Memory B cell (primary cell): ENCODE data around the gene DYRK1A.

Source experiments
- ATAC-seq: fragments of 150-1000 bp; cut with Tn5 transposase; 2 replicates; pipeline ENCODE4 v1.10.0; 2021; ENCODE audit warnings: low read depth, mild to moderate bottlenecking, moderate library complexity
- DNase-seq, 2 donors: peaks; one replicate each; pipeline ENCODE4 v3.0.0; 2022; ENCODE audit warnings: low spot score in 2 of 2
- H3K27ac Mint-ChIP-seq: one replicate; pipeline ENCODE4 v1.8.0; 2022; ENCODE audit warnings: mild to moderate bottlenecking, moderate library complexity, mixed read lengths
- H3K27me3 Mint-ChIP-seq: one replicate; pipeline ENCODE4 v1.8.0; 2022; ENCODE audit warnings: mixed read lengths
- H3K36me3 Mint-ChIP-seq: one replicate; pipeline ENCODE4 v1.8.0; 2022; ENCODE audit warnings: mild to moderate bottlenecking, mixed read lengths
- H3K4me1 Mint-ChIP-seq: one replicate; pipeline ENCODE4 v1.8.0; 2022; ENCODE audit warnings: mixed read lengths
- H3K4me3 Mint-ChIP-seq: one replicate; pipeline ENCODE4 v1.8.0; 2022; ENCODE audit warnings: mild to moderate bottlenecking, moderate library complexity, mixed read lengths
- H3K9me3 Mint-ChIP-seq: one replicate; pipeline ENCODE4 v1.8.0; 2022; ENCODE audit warnings: mixed read lengths

The DYRK1A gene

DNA sequence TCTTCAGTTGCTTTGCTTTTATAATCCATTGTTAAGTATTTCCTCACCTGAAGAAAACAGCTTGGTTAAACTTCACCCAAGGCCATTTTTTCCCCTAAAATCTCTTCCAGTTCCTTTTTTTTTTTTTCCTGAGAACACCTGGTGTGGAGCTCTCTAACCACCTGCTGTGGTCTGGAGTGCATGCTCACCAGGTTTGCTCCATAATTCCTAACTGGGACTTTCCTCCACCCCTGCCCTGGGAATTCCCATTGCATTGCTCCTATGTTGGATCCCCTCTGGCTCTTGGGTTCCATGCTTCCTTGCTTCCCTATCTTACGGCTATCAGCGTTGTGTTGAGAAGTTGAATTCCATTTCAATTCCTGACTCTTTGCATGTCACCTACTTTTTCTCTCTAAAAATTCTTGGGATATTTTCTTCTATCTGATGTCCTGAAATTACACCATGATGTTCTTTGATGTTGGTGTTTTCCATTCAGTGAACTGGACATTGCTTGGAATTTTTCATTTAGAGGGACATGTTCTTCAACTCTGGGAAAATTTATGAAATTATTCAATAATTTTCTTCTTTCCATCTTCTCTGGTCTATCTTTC lies 19.6 kb upstream of the DYRK1A start:
- no peak for DNase-seq
- H3K4me3 Mint-ChIP-seq = no peak overlapping the region
- H3K9me3 Mint-ChIP-seq = peaks cover 23% of the 10 kb centered on the region
- H3K4me1 Mint-ChIP-seq = no peaks in the 10 kb centered on the region
- H3K27me3 Mint-ChIP-seq = peaks cover 2% of the 10 kb centered on the region
- no peak for ATAC-seq
- H3K27ac Mint-ChIP-seq = no peak overlapping the region
- peaks cover 10% of the 10 kb centered on the region for H3K36me3 Mint-ChIP-seq

DNA sequence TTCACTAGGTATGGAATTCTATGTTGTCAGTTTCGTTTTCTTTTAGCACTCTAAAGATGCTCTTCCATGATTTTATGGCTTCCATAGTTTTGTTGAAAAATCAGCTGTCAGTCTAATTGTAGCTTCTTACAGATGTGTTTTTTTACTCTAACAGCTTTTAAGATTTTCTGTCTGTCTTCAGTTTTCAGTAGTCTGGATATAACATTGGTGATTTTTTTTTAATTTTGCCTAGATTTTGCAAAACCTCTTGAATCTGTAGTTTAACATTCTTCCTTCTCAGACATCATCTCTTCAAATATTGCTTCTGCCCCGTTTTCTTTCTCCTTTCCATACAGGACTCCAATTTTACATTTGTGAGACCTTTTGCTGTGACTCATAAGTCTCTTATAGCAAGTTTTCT lies 17.9 kb upstream of the DYRK1A start:
- H3K4me3 Mint-ChIP-seq = no peak overlapping the region
- DNase-seq (no peak), ATAC-seq (no peak)
- H3K36me3 Mint-ChIP-seq = peaks cover 10% of the 10 kb centered on the region
- H3K9me3 Mint-ChIP-seq = peaks cover 19% of the 10 kb centered on the region
- no peak overlapping the region for H3K27ac Mint-ChIP-seq
- no peaks in the 10 kb centered on the region for H3K4me1 Mint-ChIP-seq
- H3K27me3 Mint-ChIP-seq = peaks cover 4% of the 10 kb centered on the region

DNA sequence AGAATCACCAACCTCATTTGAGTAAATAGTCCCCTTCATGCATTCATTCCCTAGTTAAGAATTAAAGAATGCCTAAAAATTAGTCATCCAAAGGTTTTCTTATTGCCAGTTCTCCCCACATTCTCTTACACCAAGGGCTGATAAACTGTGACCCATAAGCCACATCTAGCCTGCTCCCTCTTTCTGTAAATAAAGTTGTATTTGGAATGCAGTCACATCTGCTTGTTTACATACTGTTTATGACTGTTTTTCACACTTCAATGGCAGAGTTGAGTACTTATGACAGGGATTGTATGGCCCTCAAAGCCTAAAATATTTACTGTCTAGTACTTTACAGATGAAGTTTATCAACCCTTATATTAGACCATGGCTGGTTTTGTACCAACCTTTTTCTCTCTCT lies 16.1 kb upstream of the DYRK1A start:
- no peak for DNase-seq
- ATAC-seq = no peak
- Mint-ChIP-seq H3K4me1 (no peaks in the 10 kb centered on the region), H3K27me3 (peaks cover 10% of the 10 kb centered on the region), H3K27ac (no peak overlapping the region), H3K4me3 (no peak overlapping the region), H3K36me3 (peaks cover 12% of the 10 kb centered on the region), H3K9me3 (peaks cover 19% of the 10 kb centered on the region)

DNA sequence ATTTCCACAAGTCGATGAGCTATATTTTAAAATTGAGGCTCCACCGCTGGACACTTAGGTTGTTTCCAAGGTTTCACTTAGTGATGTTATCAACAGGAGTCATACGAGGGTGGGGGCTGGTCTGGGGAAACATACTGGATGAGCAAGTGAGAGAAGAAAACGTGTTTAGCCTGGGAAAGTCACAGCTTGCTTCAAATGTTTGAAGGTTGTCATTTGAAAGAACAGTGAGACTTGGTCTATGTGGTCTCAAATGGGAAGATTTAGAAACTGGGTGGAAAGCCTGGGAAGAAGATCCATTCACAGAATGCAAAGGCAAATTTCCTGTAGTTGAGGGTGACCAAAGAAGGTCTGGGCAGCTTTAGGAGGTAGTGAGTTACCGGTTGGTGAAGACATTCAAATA lies 9.9 kb upstream of the DYRK1A start:
- Mint-ChIP-seq H3K4me1 (no peaks in the 10 kb centered on the region), H3K27ac (no peak overlapping the region), H3K27me3 (peaks cover 18% of the 10 kb centered on the region), H3K4me3 (no peak overlapping the region), H3K9me3 (peaks cover under 1% of the 10 kb centered on the region), H3K36me3 (peaks cover 2% of the 10 kb centered on the region)
- no peak for ATAC-seq
- no peak for DNase-seq

DNA sequence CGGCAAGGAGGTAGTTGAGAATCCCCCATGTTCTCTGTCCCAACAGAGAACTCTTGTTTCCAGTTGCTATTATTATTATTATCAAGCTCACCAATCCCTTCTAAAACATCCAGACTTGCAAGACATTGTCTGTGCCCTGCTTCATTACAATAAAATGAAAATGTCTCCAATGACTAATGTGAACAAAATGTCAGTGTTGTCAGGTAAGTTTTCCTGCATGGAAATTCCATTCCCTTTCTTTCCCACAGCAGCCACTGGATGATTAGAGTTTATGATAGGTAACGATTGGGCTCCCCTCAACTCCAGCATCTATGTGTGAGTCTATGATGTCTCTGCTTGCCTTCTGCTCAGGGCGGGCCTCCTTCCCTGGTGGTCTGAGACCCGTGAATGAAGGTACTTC lies 8.9 kb upstream of the DYRK1A start:
- peaks cover 18% of the 10 kb centered on the region for H3K27me3 Mint-ChIP-seq
- no peak overlapping the region for H3K27ac Mint-ChIP-seq

DNA sequence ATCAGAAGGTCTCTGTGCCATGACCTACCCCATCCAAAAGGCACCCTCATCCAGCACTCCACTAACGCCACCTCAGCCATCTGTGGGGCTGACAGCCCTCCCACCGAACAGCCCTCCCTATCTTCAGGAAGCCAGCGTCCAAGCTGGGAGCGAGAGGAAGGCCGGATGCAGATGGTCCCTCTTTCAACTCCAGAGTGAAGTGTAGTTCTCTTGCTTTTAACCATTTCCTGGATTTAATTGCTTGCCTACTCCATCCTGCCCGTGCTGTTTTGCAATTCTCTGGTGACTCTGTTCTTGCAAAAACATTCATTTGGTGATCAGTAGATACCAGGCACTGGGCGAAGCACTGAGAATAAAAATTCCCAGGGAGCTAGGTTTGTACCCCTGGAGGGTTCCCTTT lies 8.2 kb upstream of the DYRK1A start:
- Mint-ChIP-seq H3K36me3 (peaks cover 2% of the 10 kb centered on the region), H3K27me3 (peaks cover 18% of the 10 kb centered on the region), H3K27ac (no peak overlapping the region), H3K4me3 (no peak overlapping the region), H3K9me3 (no peaks in the 10 kb centered on the region), H3K4me1 (no peaks in the 10 kb centered on the region)
- no peak for DNase-seq
- no peak for ATAC-seq

More for the DNA sequence above, 8.9 kb upstream of the DYRK1A start:
- no peaks in the 10 kb centered on the region for H3K9me3 Mint-ChIP-seq
- DNase-seq (no peak), ATAC-seq (no peak)
- peaks cover 2% of the 10 kb centered on the region for H3K36me3 Mint-ChIP-seq
- no peaks in the 10 kb centered on the region for H3K4me1 Mint-ChIP-seq
- H3K4me3 Mint-ChIP-seq = no peak overlapping the region

DNA sequence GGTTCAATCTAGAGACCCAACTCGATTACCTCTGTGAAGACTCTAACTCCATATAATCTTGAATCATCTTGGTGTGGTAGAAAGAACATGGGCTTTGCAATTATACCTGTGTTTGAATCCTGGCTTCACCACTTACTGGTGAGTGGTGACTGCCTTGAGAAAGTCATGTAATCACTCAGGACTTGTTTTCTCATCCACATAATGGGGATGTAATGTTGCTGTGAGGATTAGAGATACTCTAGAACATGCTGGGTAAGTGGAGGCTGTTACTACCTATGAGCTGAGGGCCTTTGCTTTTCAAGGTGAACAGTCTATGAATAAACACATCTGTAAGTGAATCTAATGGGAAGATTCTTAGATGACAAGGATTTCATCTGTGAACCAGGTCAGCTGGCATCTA lies 2.6 kb upstream of the DYRK1A start:
- Mint-ChIP-seq H3K9me3 (no peaks in the 10 kb centered on the region), H3K27ac (peak overlapping the region; percentile 100)
- no peak for DNase-seq

DNA sequence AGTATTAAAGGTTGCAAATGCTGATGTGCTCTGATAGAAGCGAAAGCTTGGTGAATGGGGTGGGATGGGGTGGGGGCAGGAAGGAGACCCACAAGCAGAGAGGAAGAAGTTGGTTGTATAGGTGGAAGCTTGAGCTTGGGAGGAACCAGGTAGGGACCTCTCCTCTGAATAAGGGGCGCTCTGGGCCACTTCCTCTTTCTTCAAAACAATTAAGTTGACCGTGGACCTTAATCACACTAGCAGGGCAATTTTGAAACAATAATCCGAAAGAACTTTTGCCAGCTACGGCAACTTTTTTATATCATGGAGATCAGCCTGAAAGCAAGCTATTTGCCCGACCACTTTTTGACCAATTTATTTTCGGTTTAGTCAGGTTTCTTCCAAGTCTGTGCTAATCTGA lies 1.9 kb upstream of the DYRK1A start:
- Mint-ChIP-seq H3K27ac (peak overlapping the region; percentile 100), H3K36me3 (peaks cover 2% of the 10 kb centered on the region), H3K9me3 (no peaks in the 10 kb centered on the region), H3K4me1 (peaks cover 14% of the 10 kb centered on the region), H3K4me3 (peak overlapping the region; percentile 54), H3K27me3 (no peaks in the 10 kb centered on the region)
- DNase-seq (peak in 1 of 2 donors; percentile 14), ATAC-seq (no peak)

More for the DNA sequence above, 2.6 kb upstream of the DYRK1A start:
- peaks cover 2% of the 10 kb centered on the region for H3K36me3 Mint-ChIP-seq
- H3K27me3 Mint-ChIP-seq = no peaks in the 10 kb centered on the region
- no peak overlapping the region for H3K4me3 Mint-ChIP-seq
- ATAC-seq = no peak
- peaks cover 10% of the 10 kb centered on the region for H3K4me1 Mint-ChIP-seq

DNA sequence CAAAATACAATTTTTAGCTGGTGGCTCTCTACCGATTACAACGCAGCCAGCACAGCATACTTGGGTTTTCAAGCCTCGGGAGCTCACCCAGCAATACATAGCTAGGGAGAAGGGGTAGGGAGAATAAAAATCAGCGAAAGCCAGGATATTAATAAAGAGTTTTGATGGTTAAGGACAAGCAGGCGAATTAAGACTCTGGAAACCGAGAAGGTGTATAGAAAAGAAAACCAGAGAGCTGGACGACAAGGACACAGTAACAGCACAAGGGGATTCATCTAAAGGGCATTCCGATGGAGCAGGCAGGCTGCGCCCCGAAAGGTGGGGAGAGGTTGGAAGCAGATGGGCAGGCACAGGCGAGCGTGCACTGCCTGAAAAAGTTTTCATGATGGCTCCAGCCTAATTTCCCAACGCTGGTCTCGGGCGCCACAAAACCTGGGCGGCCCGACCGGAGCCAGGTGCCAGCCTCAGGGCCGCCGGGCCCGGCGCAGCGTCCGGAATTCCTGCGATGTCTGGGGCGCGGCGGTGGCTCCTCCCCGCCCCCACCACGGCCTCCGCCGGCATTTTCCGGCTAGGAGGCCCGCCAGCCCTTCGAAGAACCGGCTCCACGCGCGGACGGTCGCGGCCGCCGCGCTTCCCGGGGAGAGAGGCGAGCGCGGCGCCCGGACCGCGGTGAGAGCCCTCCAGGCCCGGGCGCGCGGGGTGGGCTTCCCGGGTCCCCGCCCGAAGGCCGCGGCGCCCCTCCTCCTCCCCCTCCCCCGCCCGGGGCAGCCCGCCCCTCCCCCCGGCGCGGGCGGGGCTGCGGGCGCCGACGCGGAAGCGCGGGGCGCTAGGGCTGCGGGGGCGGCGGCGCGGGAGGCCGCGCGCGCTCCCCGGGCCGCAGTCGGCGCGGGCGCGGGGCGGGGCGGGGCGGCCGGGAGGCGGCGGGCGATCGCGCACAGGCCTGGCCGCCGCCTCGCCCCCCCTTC lies 774 bp upstream of the DYRK1A start:
- Mint-ChIP-seq H3K36me3 (peaks cover 2% of the 10 kb centered on the region), H3K4me3 (peak overlapping the region; percentile 98), H3K27me3 (no peaks in the 10 kb centered on the region), H3K4me1 (peaks cover 24% of the 10 kb centered on the region), H3K27ac (peak overlapping the region; percentile 100), H3K9me3 (no peaks in the 10 kb centered on the region)
- ATAC-seq = peak; percentile 43
- peak; percentile 66 to 75 for DNase-seq

DNA sequence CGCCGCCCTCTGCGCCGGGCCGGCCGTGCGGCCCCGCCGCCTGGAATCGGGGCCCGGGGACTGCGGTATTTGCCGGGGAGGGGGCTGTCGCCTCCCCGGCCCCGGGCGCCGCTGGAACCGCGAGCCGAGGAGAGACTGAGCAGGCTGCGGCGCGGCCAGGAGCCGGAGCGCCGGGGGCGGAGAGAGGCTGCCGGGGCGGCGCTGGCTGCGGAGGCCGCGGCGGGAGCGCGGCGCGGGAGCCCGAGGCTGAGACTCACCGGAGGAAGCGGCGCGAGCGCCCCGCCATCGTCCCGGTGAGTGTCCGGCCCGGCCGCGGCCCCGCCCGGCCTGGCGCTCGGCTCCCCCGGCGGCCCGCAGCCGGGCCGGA lies 746 bp downstream of the DYRK1A start:
- no peaks in the 10 kb centered on the region for H3K27me3 Mint-ChIP-seq
- H3K36me3 Mint-ChIP-seq = peaks cover 2% of the 10 kb centered on the region
- H3K4me1 Mint-ChIP-seq = peaks cover 33% of the 10 kb centered on the region
- peak overlapping the region; percentile 100 for H3K27ac Mint-ChIP-seq
- no peaks in the 10 kb centered on the region for H3K9me3 Mint-ChIP-seq
- DNase-seq (no peak), ATAC-seq (no peak)
- peak overlapping the region; percentile 98 for H3K4me3 Mint-ChIP-seq

DNA sequence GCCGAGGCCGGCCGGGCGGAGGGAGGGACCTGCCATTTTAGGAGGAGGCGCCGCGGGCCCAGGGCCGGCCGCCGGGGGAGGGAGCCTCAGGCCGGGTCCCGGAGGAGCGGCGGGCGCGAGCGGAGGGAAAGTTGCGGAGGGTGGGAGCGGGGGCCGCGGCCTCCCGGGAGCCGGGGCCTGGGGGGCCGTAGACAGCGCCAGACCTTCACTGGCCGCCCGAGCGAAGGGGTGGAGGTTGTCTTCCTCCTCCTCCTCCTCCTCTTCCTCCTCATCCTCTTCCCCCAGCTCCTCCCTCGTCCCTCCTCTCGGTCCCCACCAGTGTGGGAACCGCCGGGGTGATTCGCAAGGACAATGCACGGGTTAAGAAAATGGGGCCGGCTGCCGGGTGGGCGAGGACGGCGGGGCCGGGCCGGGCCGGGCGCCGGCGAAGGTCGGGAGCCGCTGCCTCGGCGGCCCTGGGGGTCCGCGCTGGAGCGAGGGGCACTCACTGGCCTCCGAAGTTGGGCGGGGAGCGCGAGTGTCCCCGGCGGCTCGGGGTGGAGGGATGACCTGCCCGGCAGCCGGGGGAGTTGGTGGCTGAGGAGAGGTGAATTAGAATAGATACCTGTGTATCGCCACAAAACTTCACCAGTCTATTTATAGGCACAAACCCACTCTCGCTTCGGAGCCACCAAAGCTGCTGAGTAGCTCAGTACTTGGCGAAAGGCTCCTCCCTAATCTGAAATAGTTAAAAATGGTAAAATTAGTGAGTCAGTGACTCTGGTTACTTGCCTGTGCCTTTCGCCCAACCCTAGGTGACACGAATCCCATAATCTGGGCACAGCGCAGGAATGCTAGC lies 1.3 kb downstream of the DYRK1A start:
- peak in 1 of 2 donors; percentile 27 for DNase-seq
- H3K9me3 Mint-ChIP-seq = no peaks in the 10 kb centered on the region
- peaks cover 2% of the 10 kb centered on the region for H3K36me3 Mint-ChIP-seq
- H3K27ac Mint-ChIP-seq = peak overlapping the region; percentile 82
- H3K27me3 Mint-ChIP-seq = no peaks in the 10 kb centered on the region
- peaks cover 38% of the 10 kb centered on the region for H3K4me1 Mint-ChIP-seq
- peak overlapping the region; percentile 88 for H3K4me3 Mint-ChIP-seq
- no peak for ATAC-seq

DNA sequence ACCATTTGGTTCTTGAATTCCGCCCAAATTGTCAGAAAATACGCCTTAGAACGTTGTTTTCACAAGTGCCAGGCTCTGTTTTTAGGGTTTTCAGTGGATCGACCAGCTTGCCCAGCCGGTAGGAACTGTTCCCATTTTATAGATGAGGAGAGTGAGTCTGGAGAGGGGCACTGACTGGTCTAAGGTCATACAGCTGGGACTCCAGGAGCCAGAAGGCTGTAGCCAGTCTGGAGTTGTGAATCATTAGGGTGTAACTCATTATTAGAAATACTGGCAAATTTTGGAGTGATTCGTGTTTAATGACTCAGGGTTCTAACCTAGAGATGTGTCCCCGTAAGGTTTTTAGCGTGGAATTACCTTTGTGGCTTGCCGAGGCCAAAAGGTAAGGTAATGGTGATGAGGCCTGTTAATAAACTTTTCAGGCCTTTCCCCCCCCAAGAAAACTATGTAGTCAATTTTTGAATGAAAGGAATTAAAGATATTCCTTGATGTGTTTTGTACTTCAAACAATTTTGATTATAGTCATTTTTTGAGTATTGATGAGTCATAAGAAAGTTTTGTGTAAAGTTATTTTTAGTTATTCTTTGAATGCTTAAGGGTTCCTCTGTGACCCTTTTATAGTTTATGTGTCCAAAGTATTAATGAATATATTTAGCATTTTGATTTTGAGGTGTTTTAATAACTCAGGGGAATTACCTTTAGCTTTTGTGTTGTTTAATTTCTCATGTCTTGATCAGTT lies 2.1 kb downstream of the DYRK1A start:
- Mint-ChIP-seq H3K36me3 (peaks cover 6% of the 10 kb centered on the region), H3K4me3 (peak overlapping the region; percentile 88), H3K4me1 (peaks cover 46% of the 10 kb centered on the region), H3K27ac (peak overlapping the region; percentile 82), H3K27me3 (no peaks in the 10 kb centered on the region), H3K9me3 (no peaks in the 10 kb centered on the region)
- ATAC-seq (no peak), DNase-seq (no peak)

DNA sequence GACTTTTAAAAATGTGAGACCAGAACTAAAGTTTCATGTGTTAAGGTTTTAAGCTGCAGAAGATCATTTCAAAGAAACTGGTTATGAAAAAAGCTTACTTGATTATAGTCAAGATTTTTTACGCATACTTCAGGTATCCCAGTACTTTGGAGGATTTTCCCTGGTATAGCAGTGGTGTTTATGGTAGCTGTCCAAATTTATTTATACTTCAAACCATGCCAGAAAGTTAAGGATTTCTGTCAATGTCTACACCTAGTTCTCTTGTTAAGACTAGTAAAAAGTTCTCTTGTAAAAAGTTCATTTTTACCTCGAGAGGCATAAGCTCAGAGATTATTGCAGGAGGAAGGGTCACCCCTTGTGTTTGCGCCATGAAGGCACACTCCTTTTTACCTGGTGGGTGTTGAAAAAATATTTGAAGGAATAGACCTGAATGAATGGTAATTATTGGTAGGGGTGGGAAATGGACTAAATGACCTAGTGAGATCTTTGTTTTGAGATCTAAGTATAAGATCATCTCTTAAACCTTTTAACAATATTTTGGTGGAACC lies 2.8 kb downstream of the DYRK1A start:
- ATAC-seq (no peak), DNase-seq (no peak)
- Mint-ChIP-seq H3K27me3 (no peaks in the 10 kb centered on the region), H3K27ac (peak overlapping the region; percentile 82), H3K9me3 (no peaks in the 10 kb centered on the region), H3K36me3 (peaks cover 6% of the 10 kb centered on the region), H3K4me1 (peaks cover 49% of the 10 kb centered on the region), H3K4me3 (peak overlapping the region; percentile 88)
